ENCODE measurements around the gene SAMM50.
A peak's percentile ranks its signal among the peaks of the same experiment; 100 is the strongest.

SAMM50 gene

DNA sequence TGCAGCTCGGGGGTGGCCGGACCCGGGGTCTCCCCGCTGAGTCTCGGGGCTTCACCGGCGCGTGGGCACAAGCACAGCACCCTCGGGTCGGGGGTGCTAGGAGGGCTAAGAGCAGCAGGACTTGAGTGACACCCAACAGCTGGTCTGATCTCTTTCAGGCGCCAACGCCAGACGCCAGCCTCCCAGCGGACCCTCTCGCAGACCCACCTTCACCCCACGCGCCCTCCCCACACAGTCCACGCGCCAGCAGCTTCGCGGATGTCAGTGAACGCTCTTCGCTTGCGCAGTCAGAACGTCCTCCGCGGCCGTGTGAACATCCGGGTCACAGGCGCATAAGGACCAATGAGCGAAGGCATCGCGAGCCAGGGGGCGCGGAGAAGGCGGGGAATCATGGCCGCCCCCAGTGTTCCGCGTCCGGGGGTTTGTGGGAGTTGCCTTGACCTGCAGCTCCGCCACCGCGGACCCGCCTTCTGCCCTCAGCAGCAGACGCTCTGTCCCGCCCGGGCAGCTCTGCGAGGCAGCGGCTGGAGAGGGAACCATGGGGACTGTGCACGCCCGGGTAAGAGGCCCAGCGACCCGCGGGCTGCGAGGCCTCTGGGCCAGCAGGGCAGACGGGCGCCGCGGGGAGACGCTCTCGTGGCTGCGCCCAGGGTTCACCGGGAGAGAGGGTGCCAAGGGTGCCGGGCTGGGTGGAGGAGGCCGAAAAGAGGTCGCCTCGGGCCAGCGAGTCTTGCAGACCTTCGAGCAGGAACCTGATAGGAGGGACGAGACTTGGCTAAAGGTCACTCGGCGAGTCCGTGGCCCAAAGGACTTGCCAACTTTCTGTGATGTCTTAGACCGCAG is at the start of gene SAMM50:
TSS of gene SAMM50 (plus strand) at position 403 of the 843 bp plus-strand sequence. CDS start at position 539, 136 bp downstream.
- peak; percentile 63 for DNase-seq (ENCODE audit: low read depth, low spot score)

DNA sequence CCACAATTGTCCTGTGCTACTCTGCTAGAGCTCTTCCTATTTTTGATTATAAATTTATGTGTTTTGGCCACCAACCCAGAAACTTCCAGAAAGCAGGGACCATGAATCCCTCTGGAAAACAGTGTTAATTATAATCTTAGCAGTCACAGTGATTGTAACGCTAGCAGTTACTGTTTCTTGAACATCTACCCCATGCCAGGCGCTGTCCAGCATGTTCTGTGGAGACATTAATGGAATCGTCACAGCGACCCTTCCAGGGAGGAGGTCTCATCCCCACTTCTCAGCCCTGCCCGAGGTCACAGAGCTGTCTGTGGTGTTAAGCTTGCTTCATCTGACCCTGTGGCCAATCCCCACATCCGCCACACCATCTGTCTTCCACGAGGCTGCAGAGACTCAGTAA is 49.6 kb upstream of the SAMM50 start:
- no peak for DNase-seq (ENCODE audit: low read depth, low spot score)

DNA sequence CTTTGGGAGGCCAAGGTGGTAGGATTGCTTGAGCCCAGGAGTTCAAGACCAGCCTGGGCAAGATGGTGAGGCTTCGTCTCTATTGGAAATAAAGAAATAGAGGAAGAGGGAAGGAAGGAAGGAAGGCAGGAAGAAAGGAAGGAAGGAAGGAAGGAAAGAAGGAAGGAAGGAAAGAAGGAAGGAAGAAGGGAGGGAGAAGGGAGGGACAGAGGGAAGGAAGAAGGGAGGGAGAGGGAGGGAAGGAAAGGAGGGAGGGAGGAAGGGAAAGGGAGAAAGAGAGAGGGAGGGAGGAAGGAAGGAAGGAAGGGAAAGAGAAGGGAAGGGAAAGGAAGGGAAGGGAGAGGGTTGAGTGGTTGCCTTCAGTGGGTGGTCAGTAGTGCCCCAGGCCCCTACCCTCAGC is 45.5 kb upstream of the SAMM50 start:
- no peak for DNase-seq (ENCODE audit: low read depth, low spot score)

DNA sequence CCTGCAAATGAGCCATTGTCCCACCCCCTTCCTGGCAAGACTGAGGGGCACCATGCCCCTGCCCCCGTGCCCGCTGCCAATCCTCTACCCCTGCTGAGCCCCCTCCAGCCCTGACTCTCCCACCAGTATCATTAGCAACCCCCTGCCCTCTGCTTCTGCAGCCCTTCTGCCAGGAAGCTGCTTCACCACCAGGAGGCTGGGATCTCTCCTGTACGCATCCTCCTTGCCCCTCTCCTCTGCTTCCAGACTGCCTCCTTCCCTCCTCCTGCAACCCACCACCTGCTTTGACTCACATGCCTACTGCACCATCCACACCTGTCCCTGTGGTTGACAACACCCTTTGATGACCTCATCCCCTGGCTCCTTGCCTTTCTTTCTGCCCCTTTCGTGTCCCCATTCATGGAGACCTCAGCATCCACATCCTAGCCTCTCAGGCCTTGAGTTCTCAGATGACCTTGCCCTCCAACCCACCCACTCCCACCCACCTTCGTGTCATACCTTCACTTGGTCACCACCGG is 45.0 kb upstream of the SAMM50 start:
- no peak for DNase-seq (ENCODE audit: low read depth, low spot score)

DNA sequence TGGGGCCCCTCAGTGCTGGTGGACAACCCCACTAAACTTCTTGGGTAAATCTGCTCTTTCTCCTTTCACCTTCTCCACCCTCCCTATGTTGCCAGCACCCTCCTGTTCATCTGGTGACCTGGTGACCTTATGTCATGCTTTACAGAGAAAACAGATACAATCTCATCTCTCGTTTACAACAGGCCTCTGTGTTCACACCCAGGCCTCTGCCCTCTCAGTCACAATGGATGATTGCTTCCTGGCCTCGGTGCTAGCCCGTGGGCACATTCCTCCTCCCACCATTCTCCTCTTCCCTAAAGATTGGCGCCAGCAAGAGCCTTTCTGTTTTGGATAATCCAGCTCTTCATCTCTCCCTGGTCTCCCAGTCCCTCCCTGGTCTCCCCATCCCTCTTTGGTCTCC is 43.9 kb upstream of the SAMM50 start:
- DNase-seq (ENCODE audit: low read depth, low spot score) = no peak

DNA sequence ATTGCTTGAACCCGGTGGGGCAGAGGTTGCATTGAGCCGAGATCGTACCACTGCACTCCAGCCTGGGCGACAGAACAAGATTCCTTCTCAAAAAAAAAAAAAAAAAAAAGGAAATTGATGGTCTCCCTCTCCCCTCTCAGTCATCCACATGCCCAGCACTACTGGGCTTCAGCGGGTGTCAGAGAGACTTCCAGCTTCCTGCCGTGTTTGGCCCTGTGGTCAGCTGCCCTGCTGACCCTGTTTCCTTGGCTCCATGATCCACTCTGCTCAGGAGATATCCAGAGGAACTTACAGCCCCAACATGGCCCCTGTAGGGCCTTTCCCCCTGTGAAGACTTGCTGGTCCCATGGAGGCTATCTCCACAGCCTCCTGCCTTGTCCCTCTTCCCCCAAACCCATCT is 37.7 kb upstream of the SAMM50 start:
- DNase-seq (ENCODE audit: low read depth, low spot score) = no peak

DNA sequence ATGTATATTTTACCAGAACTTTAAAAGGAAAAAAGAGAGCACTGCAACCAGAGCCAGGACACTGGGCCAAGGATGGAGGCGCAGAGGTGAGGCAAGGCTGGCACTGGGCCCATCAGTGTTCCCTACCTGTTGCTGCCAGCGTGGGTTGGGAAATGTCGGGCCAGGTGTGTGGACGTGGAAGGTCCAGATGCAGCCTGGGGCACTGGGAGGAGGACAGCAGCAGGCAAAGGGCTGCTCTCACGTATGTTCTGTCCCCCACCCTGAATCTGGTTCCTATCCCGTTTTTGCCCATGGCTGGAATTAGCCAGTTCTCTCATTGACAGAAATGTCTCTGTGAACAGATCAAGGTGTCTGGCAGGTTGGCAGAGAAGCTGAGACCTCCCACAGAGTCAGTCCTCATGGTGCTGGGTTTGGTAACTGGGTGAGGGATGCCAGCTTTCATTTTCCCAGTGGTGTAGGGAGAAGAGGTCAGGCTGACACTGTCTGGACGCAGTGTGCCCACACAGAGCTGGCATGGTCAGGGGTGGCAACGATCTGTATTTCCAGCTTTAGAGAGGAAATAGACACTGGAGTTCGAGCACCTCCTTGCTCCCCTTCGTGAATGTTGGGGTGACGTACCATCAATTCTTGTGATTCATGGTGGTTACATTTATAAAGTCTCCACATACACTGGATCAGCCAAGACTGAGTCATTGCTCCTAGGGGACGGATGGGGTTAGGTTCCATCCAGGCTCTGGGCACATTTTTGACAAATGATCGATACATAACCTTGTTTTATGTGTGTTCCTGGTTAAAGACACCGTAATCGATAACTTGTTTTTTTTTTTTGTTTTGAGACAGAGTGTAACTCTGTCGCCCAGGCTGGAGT is 35.9 kb upstream of the SAMM50 start:
- no peak for DNase-seq (ENCODE audit: low read depth, low spot score)

DNA sequence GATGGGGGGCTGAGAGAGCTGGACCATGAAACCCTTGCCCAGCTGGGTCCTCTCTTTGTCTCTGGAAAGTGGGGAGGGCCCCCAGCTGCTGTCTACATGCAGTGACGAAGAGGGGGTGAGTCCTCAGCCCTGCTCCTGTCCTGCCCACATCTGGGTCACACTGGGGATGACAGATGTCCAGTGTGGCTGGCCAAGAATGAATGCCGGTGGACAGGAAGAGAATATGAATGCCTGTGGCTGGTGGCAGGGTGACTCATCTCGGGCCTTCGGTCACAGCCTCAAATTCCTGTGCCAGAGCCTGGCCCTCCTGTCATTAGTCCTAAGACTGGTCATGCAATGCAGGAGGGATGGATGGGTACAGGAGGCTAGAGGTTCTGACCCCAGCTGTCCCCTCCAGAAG is 33.9 kb upstream of the SAMM50 start:
- no peak for DNase-seq (ENCODE audit: low read depth, low spot score)

DNA sequence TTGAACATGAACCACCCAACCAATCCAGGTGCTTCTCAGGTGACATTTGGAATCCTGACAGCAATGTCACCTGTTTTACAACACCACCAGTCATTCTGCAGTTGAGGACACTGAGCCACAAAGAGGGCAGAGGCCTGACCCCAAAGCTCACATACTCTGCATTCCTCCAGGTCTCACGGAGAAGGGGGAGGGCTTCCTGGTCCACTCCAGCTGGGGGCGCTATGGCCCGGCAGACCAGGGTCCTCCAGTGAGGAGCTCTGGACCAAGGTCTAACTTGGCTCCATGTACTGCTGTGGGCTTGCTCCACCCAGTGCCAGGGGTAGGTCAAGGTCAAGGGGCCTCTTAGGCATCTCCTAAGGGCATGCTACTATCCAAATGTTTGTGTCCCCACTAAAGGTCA is 33.1 kb upstream of the SAMM50 start:
- DNase-seq (ENCODE audit: low read depth, low spot score) = no peak

DNA sequence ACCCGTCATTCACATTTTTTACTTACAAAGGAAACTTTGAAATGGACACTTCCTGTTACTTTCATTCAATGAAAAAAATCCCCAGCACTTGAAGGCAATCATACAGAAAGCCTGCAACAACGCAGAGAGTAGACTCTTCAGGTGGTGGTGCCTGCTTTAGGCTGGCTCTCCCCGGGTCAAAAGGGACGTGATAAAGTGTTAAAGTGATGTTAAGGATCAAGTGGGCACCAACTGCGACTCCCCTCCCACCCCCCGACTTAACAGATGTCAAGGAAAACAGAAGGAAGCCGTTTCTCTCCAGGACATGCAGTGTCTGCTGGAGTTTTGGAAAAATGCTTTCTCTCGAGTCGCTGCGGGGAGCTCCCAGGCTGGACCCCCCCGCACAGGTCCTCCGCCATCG is 32.1 kb upstream of the SAMM50 start:
- DNase-seq (ENCODE audit: low read depth, low spot score) = no peak

DNA sequence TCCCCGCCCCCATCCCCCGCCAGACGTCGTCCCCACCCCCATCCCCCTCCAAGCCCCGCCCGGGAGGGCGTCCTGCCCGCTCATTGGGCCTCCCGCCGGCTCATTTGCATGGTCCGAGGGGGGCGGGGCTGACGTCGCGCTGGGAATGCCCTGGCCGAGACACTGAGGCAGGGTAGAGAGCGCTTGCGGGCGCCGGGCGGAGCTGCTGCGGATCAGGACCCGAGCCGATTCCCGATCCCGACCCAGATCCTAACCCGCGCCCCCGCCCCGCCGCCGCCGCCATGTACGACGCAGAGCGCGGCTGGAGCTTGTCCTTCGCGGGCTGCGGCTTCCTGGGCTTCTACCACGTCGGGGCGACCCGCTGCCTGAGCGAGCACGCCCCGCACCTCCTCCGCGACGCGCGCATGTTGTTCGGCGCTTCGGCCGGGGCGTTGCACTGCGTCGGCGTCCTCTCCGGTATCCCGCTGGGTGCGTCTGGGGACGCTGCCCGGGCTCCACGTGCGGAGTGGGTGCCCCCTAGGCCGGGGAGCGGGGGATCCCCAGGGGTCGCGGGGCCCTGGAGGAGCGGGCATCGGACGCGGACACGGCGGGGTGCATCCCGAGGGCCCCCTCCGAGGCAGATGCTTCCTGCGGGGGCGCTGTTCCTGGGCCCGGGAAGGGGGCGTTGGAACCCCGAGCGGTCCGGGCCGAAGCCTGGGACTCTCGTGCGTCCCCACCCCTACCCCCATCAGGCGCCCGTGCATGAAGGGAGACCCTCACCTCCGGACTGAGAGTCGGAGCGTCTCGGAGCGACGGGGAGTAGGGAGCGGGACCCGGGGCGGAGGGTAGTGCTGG is 31.4 kb upstream of the SAMM50 start, which contains the start of gene PNPLA3:
TSS of gene PNPLA3 (plus strand) at position 175 of the 834 bp plus-strand sequence. CDS start at position 282, 107 bp downstream.
- peak; percentile 52 for DNase-seq (ENCODE audit: low read depth, low spot score)

DNA sequence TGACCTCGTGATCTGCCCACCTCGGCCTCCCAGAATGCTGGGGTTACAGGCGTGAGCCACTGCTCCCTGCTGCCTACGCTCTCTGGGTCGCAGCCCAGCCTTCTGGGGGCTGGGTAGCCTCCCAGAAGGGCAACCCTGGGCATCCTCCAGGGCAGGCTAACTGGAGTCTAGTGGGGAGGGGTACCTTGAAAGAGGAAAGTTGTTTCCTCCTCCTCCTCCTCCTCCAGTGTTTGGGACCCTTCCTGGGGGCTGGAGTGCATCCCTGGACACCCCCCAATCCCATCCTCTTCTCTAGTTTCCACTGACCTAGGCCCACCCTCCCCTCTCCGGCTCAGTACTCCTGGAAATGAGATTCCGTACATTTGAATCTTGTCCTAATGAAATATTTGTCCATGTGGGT is 30.4 kb upstream of the SAMM50 start:
- DNase-seq (ENCODE audit: low read depth, low spot score) = no peak

DNA sequence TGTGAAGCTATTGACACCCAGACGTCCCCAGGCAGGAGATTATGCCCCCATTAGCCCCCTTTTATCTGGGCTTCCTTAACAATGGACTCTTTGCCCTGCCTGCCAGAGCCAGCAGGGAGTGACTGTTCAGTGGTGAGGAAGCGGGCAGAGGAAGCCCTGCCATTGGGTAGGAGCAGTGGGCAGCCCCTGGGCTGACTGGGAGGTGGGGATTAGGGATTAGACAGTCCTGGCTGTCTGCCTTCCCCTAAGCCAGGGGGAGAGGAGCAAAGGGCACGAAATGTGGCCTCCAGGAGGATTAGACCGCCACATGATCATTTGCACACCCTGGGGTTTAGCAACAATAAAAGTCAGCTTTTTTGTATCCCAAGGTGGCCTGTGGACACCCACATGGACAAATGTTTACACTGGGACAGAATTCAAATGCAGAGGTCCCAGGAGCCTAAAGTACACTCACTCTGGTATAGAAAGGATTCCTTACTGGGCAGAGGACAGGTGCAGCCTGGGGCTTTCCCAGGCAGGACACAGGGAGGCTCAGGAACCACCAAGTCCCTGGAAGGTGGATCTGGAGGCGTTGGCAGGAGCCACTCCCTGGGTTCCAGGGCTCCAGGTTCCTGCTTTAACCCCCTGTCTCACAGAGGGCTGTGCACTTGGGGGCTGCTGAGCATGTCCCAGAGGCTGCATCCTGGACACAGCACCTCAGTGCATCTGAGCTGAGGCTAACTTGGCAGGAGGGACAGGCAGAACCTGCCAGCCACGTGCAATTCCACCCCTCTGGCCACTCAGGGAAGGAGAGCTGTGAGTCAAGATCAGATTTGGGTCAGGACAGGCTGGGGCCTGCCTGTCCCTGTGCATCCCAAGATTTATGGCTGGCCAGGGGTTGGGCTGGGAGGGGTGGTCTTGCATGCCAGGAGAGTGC is 29.6 kb upstream of the SAMM50 start:
- DNase-seq (ENCODE audit: low read depth, low spot score) = no peak

DNA sequence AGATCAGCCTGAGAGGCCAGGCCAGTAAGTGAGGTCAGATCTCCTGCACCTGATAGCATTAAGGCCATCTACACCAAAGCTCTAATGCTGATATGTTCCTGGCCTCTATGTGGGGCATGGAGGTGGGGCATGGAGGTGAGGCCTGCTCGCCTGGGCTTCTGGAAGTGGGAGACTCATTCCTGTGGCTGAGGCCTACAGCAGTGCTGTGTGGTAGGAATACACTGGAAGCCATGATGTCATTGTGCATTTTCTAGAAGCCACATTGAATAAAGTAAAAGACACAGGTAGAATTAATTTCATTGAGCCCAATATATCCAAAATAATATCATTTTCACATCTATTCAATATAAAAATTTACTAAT is 28.9 kb upstream of the SAMM50 start:
- no peak for DNase-seq (ENCODE audit: low read depth, low spot score)

DNA sequence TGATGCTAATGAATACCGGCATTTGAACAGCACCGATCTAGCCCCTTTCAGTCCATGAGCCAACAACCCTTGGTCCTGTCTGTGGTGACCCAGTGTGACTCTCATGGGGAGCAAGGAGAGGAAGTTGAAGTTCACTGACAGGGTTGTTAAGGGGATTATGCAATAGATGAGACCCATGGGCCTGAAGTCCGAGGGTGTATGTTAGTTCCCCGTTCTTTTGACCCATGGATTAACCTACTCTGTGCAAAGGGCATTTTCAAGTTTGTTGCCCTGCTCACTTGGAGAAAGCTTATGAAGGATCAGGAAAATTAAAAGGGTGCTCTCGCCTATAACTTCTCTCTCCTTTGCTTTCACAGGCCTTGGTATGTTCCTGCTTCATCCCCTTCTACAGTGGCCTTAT is 26.8 kb upstream of the SAMM50 start:
- no peak for DNase-seq (ENCODE audit: low read depth, low spot score)

DNA sequence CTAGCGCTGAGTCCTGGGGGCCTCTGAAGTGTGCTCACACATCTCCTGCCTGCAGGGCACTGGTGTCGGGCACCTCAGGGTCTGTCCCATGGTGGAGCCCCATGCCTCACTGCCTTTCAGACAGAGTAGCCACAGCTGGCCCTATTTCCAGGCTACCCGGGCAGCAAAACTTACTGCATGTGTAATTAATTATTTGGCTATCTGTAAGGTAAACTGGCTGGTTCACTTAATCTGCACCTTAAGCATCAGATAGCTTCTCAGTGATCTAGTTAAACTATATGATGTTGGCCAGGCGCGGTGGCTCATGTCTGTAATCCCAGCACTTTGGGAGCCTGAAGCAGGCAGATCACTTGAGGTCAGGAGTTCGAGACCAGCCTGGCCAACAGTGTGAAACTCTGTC is 26.3 kb upstream of the SAMM50 start:
- DNase-seq (ENCODE audit: low read depth, low spot score) = no peak

DNA sequence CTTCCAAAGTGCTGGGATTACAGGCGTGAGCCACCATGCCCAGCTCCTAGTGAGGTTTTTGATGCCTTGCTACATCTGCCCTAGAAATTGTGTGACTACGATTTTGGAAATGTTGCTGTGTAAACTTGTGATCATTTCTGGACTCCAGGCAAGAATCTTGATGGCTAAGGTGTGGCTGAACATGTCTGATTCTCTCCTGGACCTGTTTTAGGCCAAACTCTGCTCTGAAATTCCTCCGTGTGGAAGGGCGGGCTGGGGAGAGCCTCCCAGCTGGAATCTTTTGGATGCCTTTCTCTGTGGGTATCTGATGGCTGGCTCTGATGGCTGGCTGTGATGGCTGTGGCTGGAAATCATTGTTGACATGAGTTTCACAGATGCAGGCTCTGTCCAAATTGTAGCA is 23.5 kb upstream of the SAMM50 start:
- DNase-seq (ENCODE audit: low read depth, low spot score) = no peak

DNA sequence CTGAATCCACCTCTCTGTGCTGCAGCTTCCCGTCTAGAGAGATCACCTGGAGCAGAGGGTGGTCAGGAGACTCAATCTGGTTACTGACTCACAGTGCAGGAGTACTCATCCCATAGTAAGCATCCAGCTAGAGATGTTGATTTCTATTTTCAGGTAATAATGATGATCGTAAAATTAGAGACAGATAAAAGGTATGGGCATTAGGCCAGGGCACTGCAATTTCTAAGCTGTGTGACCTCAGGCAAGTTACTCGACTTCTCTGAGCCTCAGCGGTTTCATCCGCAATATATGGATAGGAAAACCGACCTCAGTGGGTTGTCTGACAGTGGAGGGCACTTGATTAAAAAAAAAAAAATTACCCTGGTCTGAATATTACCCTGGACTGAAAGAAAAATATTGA is 13.8 kb upstream of the SAMM50 start:
- DNase-seq (ENCODE audit: low read depth, low spot score) = no peak

DNA sequence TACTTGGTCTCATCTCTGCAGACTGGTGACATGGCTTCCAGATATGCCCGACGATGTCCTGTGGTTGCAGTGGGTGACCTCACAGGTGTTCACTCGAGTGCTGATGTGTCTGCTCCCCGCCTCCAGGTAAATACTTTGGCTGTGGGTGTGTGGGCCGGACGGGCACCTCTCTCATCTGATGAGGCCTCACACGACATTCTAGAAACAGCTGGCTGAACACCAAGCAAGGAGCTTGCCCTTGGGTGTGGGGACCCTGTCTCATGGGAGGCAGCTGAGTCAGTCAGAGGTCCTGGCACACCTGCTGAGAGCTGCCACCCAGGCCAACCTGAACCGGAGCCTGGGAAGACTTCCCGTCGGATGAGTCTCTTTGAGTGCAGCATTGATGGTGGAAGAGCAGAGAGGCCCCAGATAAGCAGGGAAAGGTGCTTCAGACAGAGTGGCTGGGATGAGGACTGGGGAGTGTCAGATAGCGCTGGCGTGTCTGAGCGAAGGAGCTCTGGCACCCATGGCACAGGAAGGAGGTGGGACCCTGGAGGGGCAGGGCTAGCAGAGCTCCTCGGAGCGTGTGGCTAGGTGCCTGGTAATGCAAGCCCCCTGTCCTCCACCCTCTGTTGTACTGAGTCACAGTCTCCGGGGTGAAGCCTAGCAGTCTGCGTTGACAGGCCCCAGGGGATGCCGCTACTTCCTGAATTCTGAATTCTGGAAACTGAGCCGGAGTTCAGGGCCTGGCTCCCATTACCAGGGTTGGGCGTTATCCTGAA is 10.4 kb upstream of the SAMM50 start:
- DNase-seq (ENCODE audit: low read depth, low spot score) = no peak

All from smooth muscle cell of the brain vasculature (primary cell).